Cardiac muscle cell (in vitro differentiated cells and primary cell): ENCODE data around the gene PPP1R9A. TPM values are rescaled to one million over a fixed set of nuclear protein-coding genes. Genes with fewer than 3 reads are reported as not detected.

Experiments used
- DNase-seq, 2 donors: peaks; one replicate each; pipeline versions ENCODE4 v3.0.0 to v3.0.0-alpha.2; 2010 to 2017; ENCODE audit warnings: low read depth in 1 of 2, low spot score in 1 of 2
- H3K27ac ChIP-seq: fragments of 200-600 bp; sonication (generic); 2 replicates; pipeline ENCODE4 v1.5.1; 2016
- H3K27me3 ChIP-seq: fragments of 200-600 bp; sonication (generic); 2 replicates; pipeline ENCODE4 v1.6.0; 2016; ENCODE audit warnings: control low read depth
- H3K36me3 ChIP-seq: fragments of 200-600 bp; sonication (generic); 2 replicates; pipeline ENCODE4 v1.5.1; 2016; ENCODE audit warnings: control low read depth
- H3K4me1 ChIP-seq: fragments of 200-600 bp; sonication (generic); 2 replicates; pipeline ENCODE4 v1.8.1; 2017; ENCODE audit warnings: low read depth, mild to moderate bottlenecking, mixed run types
- H3K4me3 ChIP-seq: fragments of 200-600 bp; sonication (generic); 2 replicates; pipeline ENCODE4 v1.5.1; 2016; ENCODE audit warnings: mild to moderate bottlenecking
- H3K9me3 ChIP-seq: fragments of 200-600 bp; sonication (generic); 2 replicates; pipeline ENCODE4 v1.5.1; 2017; ENCODE audit warnings: low read depth, mild to moderate bottlenecking, control low read depth
- CTCF ChIP-seq: IDR thresholded peaks from 2 replicates; pipeline ENCODE4 v1.5.1; 2012; ENCODE audit warnings: low read depth, mild to moderate bottlenecking, low read length
- polyA plus RNA-seq: library from polyadenylated mRNA; unstranded; fragments of >200 nt; fragmentation: Nextera tagmentation; extraction: Ambion mirVana; gene quantifications from 2 replicates; pipeline ENCODE4 v1.2.1, GENCODE V29; 2016
- total RNA-seq: library from RNA; depleted of rRNA; stranded (reverse); fragments of >200 nt; gene quantifications from 2 replicates; pipeline ENCODE4 v1.2.3, GENCODE V29; 2016

PPP1R9A gene
- total and polyA plus RNA-seq, 2 experiments from 2014 or later = 21.4 to 41.5 TPM

- no peak for DNase-seq
- Histone ChIP-seq H3K27ac (no peak overlapping the region), H3K9me3 (no peaks in the 10 kb centered on the region), H3K4me3 (no peak overlapping the region), H3K36me3 (no peaks in the 10 kb centered on the region), H3K27me3 (no peaks in the 10 kb centered on the region), H3K4me1 (peaks cover 5% of the 10 kb centered on the region)
- no peak for TF ChIP-seq CTCF
These were observed 133.6 kb downstream of the PPP1R9A start for GRCh38 chr7:95041031-95041430.

- DNase-seq = peak in 1 of 2 donors; percentile 41
- Histone ChIP-seq H3K27me3 (no peaks in the 10 kb centered on the region), H3K9me3 (no peaks in the 10 kb centered on the region), H3K36me3 (no peaks in the 10 kb centered on the region), H3K27ac (no peak overlapping the region), H3K4me3 (no peak overlapping the region), H3K4me1 (no peaks in the 10 kb centered on the region)
- peak; percentile 22 for TF ChIP-seq CTCF
These were observed 138.0 kb downstream of the PPP1R9A start for GRCh38 chr7:95045236-95045923.

GRCh38 chr7:95046494-95047240 is 139.3 kb downstream of the PPP1R9A start:
- H3K36me3 ChIP-seq = no peaks in the 10 kb centered on the region
- H3K4me3 ChIP-seq = no peak overlapping the region
- H3K27me3 ChIP-seq = no peaks in the 10 kb centered on the region
- H3K27ac ChIP-seq = no peak overlapping the region
- peak in 1 of 2 donors; percentile 45 for DNase-seq
- TF ChIP-seq CTCF = no peak
- no peaks in the 10 kb centered on the region for H3K4me1 ChIP-seq
- H3K9me3 ChIP-seq = no peaks in the 10 kb centered on the region

GRCh38 chr7:95047291-95047690 is 139.9 kb downstream of the PPP1R9A start:
- Histone ChIP-seq H3K9me3 (no peaks in the 10 kb centered on the region), H3K27ac (no peak overlapping the region), H3K36me3 (no peaks in the 10 kb centered on the region), H3K4me3 (no peak overlapping the region), H3K4me1 (no peaks in the 10 kb centered on the region), H3K27me3 (no peaks in the 10 kb centered on the region)
- TF ChIP-seq CTCF = no peak
- DNase-seq = no peak

- no peaks in the 10 kb centered on the region for H3K27me3 ChIP-seq
- no peaks in the 10 kb centered on the region for H3K9me3 ChIP-seq
- no peak overlapping the region for H3K27ac ChIP-seq
- no peaks in the 10 kb centered on the region for H3K4me1 ChIP-seq
- H3K36me3 ChIP-seq = no peaks in the 10 kb centered on the region
- no peak for TF ChIP-seq CTCF
- no peak for DNase-seq
- no peak overlapping the region for H3K4me3 ChIP-seq
These were observed 145.2 kb downstream of the PPP1R9A start for GRCh38 chr7:95052566-95053094.
